Measurements from ENCODE around the gene SSTR4.
A peak's percentile ranks its signal among the peaks of the same experiment; 100 is the strongest.

The SSTR4 gene

DNA sequence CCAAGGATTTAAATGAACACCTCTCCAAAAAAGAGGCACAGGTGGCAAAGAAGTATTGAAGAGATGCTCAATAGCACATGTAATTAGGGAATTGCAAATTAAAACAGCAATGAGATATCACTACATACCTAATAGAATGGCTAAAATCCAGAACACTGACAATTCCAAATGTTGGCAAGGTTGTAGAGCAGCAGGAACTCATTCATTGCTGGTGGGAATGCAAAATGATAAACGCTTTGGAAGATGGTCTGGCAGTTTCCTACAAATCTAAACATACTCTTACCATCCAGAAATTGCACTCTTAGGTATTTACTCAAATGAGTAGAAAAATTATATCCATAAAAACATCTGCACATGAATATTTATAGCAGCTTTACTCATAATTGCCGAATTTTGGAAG, 34.0 kb downstream of the SSTR4 start:
- DNase-seq = no peak

DNA sequence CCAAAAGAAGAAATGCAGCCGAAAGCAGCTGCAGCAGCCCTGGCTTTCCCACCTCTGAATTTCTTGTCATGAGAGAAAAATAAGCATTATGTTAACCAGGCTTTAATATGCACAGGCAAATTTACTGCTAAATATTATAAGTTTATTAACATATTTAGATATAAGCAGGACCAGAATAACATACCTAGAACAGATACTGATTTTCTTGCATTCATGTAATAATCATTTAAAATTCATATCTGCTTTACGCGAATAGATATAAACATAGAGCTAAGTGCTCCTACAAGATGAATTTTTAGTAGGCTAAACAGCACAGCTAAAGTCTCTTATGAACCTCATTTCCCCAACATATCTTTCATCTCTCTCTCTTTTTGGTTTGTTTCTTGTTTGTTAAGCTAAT, 36.3 kb downstream of the SSTR4 start:
- DNase-seq = no peak

DNA sequence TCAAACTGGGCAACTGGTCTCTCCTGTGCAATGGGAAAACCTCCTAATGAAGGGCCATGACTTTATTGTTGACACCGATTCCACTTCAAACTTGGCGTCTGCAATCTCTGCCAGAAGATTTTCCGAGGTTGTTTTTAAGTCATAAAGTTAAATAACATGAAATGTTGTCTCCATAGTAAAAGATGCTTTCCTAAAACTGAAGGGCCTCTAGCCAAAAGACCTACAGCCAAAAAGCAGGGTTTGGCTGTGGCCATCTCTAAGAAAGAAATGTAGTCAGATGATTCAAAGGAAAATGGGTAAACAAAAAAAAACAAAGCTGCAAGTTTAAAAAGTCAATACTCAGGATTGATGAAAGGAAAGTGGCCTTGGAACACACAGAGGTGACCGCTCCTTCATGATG, 36.9 kb downstream of the SSTR4 start:
- DNase-seq = no peak

DNA sequence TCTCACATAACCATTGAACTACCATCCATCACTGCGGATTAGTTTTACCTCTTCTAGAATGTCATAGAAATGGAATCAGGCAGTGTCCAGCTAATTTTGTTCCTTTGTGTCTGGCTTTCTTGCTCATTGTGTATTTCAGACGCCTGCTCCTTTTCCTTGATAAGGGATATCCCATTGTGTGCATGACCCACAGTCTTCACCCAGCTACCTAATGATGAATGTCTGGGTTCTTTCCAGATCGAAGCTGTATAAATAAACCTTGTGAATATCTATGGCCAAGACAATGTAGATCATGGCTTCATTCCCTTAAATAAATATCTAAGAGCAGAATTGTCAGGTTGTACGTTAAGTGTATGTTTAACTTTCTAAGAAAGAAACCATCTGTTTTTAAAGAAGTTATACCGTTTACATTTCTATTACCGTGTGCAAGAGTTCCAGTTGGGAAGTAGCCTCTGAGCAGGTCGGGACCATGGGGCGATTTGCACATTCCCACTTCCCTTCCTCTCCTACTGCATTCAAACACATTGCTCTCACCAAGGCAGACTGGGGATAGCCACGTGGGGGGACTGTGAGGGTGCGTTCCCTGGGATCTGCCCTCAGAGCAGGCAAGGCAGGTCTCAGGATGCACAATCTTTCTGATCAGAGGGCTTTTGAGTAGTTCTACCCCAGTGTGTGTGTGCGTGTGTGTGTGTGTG, 37.9 kb downstream of the SSTR4 start:
- no peak for DNase-seq

DNA sequence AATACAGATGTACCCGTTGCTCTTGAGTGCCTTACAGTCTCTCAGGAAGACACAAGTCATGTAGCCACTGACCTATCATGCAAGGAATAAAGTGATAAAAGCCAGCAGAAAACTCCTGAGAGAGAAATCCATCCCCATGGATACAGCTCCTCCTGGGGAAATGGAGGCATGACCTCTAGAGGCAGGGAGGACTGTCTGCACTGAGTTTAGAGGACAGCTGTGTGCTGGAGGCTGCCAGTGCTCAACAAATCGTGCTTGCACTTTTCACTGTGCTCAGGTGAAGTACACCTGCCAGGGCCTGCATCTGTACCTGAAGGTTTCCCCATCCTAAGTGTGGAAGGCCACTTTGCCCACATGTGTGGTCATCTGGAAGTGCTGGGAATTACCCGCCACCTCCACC, 38.9 kb downstream of the SSTR4 start:
- DNase-seq = no peak

DNA sequence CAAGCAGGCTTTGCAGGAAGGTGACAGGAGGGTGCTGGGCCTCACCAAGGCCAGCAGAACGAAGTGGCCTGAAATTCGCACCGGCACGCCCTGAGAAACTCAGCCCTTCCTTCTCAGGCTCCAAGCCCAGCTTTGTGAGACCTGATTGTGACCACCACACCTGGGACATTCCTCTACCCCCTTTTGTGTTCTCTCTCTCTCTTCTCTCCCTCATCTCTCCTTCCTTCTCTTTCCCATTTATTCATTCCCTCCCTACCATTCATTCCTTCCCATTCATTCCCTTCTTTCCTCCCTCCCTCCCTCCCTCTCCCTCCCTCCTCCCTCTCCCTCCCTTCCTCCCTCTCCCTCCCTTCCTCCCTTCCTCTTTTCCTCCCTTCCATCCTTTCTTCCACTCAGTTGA, 42.2 kb downstream of the SSTR4 start:
- DNase-seq = no peak

DNA sequence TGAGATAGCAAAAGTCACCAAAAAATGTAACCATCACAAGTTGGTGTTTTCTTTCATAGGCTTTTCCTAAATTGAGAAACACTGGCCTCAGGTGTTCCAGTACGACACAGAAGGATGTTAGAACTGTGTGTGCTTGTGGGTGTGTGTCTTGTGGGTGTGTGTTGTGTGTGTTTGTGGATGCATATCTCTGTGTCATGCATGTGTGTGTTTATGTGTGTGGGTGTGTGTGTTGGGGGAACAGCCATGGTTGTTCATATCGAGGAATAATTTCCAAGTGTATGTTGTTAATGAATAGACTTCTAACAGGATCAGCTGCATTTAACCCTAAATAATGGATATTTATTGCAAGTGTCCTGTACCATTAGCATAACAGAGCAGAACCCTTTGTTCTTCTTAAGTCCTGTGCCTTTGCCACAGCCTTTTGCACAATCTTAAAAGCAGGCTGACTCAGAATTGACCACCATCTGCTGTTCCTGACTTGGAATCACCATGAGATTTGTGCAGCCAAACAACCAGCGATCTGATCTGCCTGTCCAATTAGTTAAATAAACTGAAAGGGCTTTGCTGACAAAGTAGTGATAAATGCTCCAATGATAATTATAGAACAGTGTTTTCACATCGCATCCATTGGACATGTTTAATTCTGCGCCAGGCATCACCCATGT, 43.4 kb downstream of the SSTR4 start:
- DNase-seq = peak; percentile 44

DNA sequence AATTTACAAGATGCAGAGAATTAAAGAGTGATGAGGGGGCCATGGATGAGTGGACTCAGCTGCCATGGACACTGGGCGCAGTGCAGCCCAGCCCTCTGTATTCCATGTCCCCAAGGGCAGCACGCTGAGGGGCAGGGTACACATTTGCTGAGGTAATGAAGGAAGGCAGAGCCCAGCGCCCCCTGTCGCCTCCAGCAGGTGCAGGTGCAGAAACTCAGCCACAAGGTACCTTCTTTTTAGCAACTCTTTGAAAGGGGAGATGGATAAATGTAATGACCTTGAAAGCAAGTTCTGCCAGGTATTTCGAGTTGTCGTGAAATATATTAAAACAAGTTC, 43.9 kb downstream of the SSTR4 start:
- DNase-seq = no peak

DNA sequence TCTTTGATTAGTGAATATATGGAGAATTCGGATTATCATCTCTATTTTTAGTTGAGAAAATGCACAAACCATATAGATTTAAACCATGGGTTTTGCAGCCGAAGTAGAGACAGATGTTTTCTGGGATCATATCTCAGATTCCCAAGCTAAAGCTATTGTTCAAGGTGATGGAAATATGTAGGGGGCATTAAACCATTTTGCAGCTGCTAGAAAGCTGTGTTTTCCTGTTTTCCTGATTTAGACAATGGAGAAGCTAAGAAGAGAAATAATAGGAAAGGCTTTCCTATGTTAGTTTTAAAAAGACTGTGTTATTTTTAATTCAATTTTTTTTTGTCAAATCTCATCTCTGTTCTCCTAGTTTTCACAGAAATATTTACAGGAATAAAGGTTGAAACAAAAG, 44.8 kb downstream of the SSTR4 start:
- DNase-seq = no peak

DNA sequence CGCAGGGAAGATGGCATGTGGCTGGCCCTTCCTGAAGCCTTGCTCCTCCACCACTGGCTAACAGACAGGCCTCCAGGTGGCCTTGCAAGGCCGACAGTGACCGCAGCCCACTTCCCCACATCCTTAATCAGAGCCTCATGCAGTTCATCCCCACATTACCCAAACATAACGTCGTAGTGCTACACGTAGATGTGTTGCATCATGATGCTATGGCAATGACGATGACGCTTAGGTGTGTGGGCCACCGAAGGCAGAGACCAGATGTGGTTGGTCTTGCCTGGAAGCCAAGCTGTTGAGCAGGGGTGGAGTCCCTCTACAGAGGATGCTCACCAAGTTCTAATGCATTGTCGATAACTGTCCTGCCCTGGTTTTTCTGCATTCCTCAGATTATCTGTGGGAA, 45.4 kb downstream of the SSTR4 start:
- DNase-seq = no peak

DNA sequence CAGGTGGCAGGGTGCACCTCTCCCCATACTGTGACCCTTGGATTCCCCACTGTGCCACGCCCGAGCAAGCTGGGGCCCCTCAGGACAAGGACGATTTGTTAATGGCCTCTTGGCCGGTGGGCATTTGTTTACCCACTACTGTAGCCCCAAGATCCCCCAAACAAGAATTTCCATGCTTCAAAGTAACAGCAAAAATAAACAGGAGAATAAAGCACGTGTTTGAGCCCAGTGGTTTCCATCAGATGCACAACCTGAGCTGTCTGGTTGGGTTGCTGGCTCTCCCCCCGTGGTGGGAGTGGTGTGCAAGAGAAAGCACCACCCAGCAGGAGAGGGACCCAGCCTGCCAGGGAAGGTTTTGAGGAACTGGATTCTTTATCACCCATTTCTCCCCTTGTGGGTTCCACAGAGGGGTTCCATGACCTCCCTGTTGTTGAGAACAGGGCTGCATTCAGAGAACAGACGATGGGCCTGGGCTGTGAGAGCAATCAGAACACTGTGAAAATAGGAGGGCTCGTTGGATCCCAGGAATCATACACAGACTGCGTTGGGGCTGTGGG, 46.2 kb downstream of the SSTR4 start:
- DNase-seq = no peak

DNA sequence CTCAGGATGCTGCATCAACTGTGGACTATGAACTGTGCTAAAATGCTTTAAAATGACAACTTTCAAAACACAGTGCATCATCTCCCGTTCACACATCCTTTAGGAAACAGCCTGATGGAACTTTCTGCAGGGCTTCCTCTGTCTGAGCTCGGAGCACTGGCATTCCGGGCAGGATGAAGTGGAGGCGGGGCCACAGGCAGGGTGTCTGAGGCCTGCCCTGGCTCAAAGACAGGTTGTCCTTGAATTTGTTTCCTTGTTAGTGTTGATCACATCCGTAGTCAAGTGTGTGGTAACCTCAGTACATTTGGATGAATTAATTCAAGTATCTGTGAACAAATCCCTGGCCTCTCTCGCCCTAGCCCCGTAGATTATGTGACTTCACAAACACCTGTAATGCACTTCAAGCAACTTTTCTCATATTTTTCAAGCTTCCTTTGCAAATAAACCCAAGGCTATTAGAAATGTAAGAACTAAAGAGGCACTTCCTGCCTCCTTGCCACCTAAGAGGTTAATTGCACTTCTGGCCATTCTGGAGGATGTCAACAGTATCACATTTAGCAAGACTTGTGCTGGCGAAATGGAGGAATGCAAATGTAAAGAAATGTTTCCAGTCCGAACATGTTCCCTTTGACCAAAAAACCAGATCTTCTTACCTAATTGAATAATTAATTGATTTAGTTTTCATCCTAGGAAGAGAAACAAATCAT, 47.9 kb downstream of the SSTR4 start:
- DNase-seq = no peak

DNA sequence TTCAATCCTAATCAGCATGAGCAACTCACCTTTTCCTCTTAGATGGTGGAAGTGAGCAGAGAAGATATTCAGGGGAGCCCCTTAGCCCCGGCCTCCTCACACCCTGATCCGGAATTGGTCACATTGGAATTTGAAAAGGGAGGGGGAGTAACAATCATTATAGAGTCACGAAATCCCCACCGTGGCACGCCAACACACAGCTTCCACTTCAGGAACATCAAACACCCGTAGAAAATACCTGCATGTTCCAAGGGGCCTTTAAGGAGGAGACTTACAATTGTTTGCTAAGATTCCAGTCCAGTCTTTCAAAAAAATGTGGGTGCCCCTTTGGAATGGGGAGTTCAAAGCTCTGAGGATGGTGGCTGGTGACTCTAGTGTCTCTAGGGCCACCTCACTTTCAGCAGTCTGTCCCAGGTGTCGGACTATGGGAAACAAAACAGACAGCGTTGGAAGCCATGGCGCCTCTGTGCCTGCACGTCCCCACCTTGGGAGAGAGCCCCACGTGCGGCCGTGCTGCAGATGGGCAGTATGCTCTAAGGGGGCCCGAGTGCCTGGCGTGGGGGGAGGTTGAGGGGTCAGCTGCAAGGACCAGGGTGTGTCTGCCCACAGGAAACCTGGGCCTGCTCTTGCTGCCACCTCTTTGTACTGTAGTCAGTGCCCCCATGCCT, 48.6 kb downstream of the SSTR4 start:
- DNase-seq = no peak

DNA sequence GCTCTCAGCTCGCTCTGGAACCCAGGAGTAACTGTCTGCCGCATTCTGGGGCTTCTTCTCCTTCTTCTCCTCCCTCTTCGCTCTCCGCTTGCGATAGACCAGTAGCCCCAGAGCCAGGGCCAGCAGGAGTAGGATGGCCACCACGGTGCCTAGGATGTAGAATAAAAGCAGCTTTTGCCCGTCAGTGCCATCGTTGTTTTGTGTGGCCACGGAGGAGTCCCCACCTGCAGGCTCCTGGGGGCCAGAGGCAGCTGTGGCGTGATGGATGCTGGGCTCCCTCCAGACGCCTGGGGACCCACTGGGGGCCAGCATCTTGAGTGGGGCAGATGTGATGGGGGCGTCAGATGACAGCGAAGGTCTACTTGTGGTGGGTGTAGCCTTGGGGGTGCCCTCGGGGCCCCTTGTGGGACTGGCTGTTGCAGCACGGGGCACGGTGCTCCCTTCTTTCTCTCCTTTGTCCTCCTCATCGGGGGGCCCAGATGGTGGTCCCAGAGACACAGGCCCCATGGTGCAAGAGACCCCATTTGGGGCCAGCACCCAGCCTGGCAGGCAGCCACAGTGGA, 49.3 kb downstream of the SSTR4 start:
- no peak for DNase-seq

DNA sequence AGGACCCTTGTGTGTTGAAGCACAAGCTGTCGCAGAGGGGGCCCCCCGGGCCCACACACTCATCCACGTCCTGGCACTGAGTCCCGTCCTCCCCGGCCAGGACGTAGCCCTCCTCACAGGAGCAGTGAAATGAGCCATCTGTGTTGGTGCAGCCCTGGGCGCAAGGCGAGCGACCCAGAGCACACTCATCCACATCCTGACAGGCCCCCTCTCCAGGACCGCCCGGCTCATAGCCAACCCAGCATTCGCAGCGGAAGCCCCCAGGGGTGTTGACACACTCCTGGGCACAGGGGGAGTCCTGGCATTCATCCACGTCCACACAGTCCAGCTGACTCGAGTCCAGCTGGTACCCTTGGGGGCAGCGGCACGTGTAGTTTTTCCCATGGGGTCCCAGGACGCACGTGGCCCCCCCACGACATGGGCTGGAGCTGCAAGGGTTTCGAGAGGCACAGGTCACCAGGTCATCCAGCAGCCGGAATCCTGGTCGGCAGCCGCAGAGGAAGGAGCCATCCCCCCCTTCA, 49.8 kb downstream of the SSTR4 start:
- DNase-seq = no peak

DNA sequence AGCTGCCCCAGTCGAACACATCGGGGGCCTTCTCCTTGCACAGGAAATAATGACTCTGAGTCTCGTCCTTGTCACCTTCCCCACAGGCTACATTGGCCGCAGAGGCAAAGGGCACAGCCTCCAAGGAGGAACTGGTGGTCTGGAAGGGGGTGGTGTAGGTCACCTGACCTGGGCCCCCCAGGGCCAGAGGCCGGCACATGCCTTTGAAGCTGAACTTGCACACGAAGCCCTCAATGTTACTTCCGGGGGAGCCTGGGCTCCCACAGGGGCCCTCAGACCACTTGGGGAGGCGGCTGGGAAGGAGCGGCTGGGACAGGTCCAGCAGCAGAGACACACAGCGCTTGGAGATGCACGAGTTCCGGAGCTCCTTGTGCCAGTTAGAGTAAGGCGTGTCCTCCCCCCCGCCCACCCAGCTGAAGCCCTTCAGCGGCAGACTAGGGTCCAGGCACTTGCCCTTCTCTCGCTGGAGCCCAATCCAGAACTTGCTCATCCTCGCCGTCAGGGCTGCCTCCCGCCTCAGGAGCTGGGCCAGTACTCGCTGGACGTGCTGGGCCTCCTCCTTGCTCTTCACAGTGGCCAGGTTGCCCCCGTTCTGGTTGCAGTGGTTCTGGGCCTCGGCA, 50.4 kb downstream of the SSTR4 start:
- DNase-seq = no peak

DNA sequence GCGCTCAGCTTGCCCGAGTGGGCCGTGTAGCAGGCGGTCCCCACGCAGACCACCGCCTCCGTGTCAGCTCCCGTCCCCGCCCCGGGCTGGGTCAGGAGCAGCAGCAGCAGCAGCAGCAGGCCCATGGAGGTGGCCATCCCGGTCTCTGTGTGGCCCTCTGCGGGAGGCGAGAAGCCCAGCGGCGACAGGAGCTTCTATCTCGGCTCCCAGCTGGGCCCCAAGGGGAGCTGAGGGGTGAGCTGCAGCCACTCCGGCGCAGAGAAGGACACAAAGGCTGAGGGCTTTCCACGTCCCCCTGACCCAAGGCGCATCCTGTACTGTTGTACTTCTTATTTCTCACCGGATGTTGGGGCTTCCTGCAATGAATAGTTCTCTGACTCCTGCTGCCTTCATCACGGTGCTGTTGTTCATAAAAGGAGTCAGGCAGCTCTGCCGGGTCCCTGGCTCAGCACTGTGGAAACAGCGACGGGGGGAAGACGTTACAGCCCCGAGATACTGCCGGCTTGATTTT, 51.0 kb downstream of the SSTR4 start, which contains the start of gene CD93:
CD93 (minus strand) TSS at position 269 of the 511 bp plus-strand sequence; CDS start at position 137, 132 bp downstream.
- DNase-seq = peak; percentile 78

DNA sequence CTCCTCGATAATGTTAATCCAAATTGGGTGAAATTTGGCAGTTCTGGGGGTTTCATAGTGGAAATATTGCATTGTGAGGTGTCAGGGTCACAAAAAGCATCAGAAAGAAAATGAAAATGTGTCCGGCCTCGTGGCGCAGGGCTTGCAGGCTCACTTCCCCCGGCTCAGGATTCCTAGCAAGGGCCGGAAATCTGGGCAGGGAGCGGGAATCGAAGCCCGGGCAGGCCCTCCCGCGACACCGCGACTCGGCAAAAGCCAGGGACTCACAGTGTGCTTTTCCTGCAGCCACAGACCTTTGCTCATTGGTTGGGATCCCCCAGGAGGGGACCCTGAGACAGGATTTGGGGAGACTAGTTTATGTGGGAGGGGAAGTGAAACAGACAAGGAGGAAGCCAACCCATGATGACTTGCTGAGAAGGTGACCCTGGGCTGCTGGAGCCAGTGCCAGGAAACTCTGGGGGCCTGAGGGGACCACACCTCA, 51.9 kb downstream of the SSTR4 start:
- peak; percentile 92 for DNase-seq

DNA sequence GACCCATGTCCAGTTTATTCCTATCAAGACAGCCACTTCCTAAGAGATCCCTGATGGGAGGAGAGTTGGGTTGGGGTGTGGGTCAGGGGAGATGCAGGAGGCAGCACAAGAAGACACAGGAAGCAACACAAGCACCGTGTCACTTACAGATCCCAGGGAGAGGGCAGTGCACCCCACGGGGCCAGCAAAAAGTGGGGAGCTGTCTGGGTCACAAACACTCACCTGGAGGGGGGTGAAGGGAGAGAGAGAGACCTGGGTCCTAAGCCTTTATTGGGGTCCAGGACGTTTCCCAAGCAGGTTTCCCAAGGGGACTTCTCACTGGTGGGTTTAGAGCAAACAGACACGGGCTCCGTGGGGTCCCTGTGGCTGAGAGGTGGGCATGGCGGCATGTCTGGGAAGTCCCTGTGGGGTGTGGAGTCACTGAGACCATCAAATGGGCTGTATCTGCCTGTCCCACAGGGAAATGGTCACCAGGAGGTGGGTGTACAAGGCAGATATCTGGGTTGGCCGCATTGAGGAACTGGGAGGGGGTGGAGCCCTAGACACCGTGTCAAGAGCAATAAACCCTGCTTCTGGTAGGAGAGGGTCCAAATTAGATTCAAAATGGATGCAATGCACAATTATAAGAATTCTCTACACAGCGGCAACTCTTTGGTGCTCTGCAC, 52.6 kb downstream of the SSTR4 start:
- DNase-seq = peak; percentile 74

All from suppressor macrophage treated with lipopolysaccharide for 4 hours (primary cell).